ENCODE measurements around the gene CMSS1.

DNA sequence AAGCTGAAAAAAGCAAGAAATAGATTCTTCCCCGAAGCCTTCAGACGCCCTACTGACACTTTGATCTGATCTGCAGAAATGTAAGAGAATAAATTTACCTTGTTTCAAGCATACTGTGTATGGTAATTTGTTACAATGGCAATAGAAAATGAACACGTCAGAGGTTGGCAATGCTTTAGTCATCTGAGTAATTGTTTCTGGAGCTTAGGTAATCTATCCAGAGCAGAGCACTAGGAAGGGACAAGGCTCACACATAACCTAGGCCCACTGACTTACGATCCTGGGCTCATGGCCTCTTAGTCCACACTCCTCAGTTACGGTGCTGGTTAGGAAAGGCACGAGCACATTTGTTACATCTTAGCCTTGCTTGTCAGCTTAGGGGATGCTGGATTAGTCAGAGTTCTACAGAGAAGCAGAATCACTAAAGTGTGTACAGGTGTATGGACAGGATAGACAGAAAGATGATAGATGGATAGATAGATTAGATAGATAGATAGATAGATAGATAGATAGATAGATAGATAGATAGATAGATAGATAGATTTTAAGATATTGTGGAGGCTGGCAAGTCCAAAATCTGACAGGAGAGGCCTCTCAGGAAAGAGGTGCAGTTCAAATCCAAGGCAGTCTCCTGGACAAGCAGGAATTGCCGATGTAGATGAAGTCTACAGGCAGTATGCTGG lies 396.4 kb downstream of the CMSS1 start:
- TF ChIP-seq, protein P1, sequence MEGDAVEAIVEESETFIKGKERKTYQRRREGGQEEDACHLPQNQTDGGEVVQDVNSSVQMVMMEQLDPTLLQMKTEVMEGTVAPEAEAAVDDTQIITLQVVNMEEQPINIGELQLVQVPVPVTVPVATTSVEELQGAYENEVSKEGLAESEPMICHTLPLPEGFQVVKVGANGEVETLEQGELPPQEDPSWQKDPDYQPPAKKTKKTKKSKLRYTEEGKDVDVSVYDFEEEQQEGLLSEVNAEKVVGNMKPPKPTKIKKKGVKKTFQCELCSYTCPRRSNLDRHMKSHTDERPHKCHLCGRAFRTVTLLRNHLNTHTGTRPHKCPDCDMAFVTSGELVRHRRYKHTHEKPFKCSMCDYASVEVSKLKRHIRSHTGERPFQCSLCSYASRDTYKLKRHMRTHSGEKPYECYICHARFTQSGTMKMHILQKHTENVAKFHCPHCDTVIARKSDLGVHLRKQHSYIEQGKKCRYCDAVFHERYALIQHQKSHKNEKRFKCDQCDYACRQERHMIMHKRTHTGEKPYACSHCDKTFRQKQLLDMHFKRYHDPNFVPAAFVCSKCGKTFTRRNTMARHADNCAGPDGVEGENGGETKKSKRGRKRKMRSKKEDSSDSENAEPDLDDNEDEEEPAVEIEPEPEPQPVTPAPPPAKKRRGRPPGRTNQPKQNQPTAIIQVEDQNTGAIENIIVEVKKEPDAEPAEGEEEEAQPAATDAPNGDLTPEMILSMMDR (IDR thresholded peaks at IDR 0.05), result no peak
- no peak for TF ChIP-seq POLR2AphosphoS5 (IDR thresholded peaks at IDR 0.05; ENCODE audit: low read depth, low read length)
